BLaER1 treated with 17β-estradiol and CSF1 and Interleukin-3, amounts not matched to agents 10 nM and 100 nM (cell line): ENCODE results near the gene GCGR.

Experiments
- H3K27ac ChIP-seq, 11 experiments: shearing (Covaris generic); formaldehyde crosslinking; 2 replicates each; pipeline ENCODE4 v1.8.1; 2022
- H3K27me3 ChIP-seq, 11 experiments: shearing (Covaris generic); formaldehyde crosslinking; 2 replicates each; pipeline ENCODE4 v1.8.1; 2022
- H3K36me3 ChIP-seq, 11 experiments: shearing (Covaris generic); formaldehyde crosslinking; 2 replicates each; pipeline ENCODE4 v1.8.1; 2022
- H3K4me1 ChIP-seq, 10 experiments: shearing (Covaris generic); formaldehyde crosslinking; 2 replicates each; pipeline ENCODE4 v1.8.1; 2022
- H3K4me2 ChIP-seq, 11 experiments: shearing (Covaris generic); formaldehyde crosslinking; 2 replicates each; pipeline ENCODE4 v1.8.1; 2022
- H3K4me3 ChIP-seq, 10 experiments: shearing (Covaris generic); formaldehyde crosslinking; 2 replicates each; pipeline ENCODE4 v1.8.1; 2022
- H3K9ac ChIP-seq, 11 experiments: shearing (Covaris generic); formaldehyde crosslinking; 2 replicates each; pipeline ENCODE4 v1.8.1; 2022
- H3K9me3 ChIP-seq, 11 experiments: shearing (Covaris generic); formaldehyde crosslinking; replicated peaks in 1 of 11; 2 replicates each; pipeline ENCODE4 v1.8.1; 2022
- H4K20me1 ChIP-seq, 11 experiments: shearing (Covaris generic); formaldehyde crosslinking; 2 replicates each; pipeline ENCODE4 v1.8.1; 2022
- Cebpa-rat ChIP-seq, 11 experiments: shearing (Covaris generic); IDR thresholded peaks; 2 replicates each; pipeline ENCODE4 v1.8.1; 2022

The GCGR gene

GRCh38 chr17:81804559-81805399, 829 bp downstream of the GCGR start:
- Histone ChIP-seq H3K4me2 (no peak overlapping the region), H3K36me3 (no peaks in the 10 kb centered on the region)

GRCh38 chr17:81805707-81806460, 1.9 kb downstream of the GCGR start:
- no peak overlapping the region for H3K9ac ChIP-seq
- no peak for TF ChIP-seq Cebpa-rat (IDR thresholded peaks at IDR 0.05)
- peak overlapping the region in 2 of 11 experiments; percentile 77 to 82; a peak in 2 of 22 replicates for H3K4me2 ChIP-seq
- H3K4me3 ChIP-seq, result no peak overlapping the region
- peaks cover 0 to 8% (median 5%) of the 10 kb centered on the region in 11 experiments; a peak in 8 of 22 replicates for H3K9me3 ChIP-seq
- no peak overlapping the region for H3K27ac ChIP-seq
- H3K4me1 ChIP-seq, result peaks cover 9 to 50% (median 39%) of the 10 kb centered on the region in 10 experiments; a peak in 18 of 20 replicates
- peaks cover 65 to 90% (median 74%) of the 10 kb centered on the region in 11 experiments for H3K27me3 ChIP-seq
- H3K36me3 ChIP-seq, result no peaks in the 10 kb centered on the region
- peaks cover 0 to 35% (median 0%) of the 10 kb centered on the region in 11 experiments; a peak in 10 of 22 replicates for H4K20me1 ChIP-seq

More at GRCh38 chr17:81804559-81805399, 829 bp downstream of the GCGR start:
- TF ChIP-seq Cebpa-rat (IDR thresholded peaks at IDR 0.05), result no peak
- no peak overlapping the region for H3K27ac ChIP-seq
- H3K4me1 ChIP-seq, result peaks cover 9 to 42% (median 38%) of the 10 kb centered on the region in 10 experiments; a peak in 18 of 20 replicates
- no peak overlapping the region for H3K4me3 ChIP-seq
- H3K9ac ChIP-seq, result no peak overlapping the region
- peaks cover 4 to 18% (median 10%) of the 10 kb centered on the region in 11 experiments; a peak in 21 of 22 replicates for H3K9me3 ChIP-seq
- peaks cover 76 to 95% (median 85%) of the 10 kb centered on the region in 11 experiments for H3K27me3 ChIP-seq
- H4K20me1 ChIP-seq, result peaks cover 0 to 35% (median 0%) of the 10 kb centered on the region in 11 experiments; a peak in 10 of 22 replicates

- peaks cover 0 to 40% (median 0%) of the 10 kb centered on the region in 11 experiments; a peak in 10 of 22 replicates for H4K20me1 ChIP-seq
- H3K4me2 ChIP-seq, result peak overlapping the region in 9 of 11 experiments; percentile 6 to 84 (median 65); a peak in 13 of 22 replicates
- H3K27ac ChIP-seq, result no peak overlapping the region
- no peaks in the 10 kb centered on the region for H3K36me3 ChIP-seq
- H3K4me1 ChIP-seq, result peaks cover 9 to 58% (median 46%) of the 10 kb centered on the region in 10 experiments; a peak in 18 of 20 replicates
- peaks cover 0 to under 1% (median 0%) of the 10 kb centered on the region in 11 experiments; a peak in 1 of 22 replicates for H3K9me3 ChIP-seq
- peaks cover 58 to 83% (median 67%) of the 10 kb centered on the region in 11 experiments for H3K27me3 ChIP-seq
- H3K9ac ChIP-seq, result 0 out of 22 replicates have a peak overlapping the region, but pooled peaks of 1 of the 11 experiments have one; percentile 12
- TF ChIP-seq Cebpa-rat (IDR thresholded peaks at IDR 0.05), result no peak
- H3K4me3 ChIP-seq, result no peak overlapping the region
Measured at GRCh38 chr17:81806461-81807209, 2.7 kb downstream of the GCGR start.

- H3K27me3 ChIP-seq, result peaks cover 51 to 76% (median 61%) of the 10 kb centered on the region in 11 experiments
- no peaks in the 10 kb centered on the region for H3K9me3 ChIP-seq
- no peak overlapping the region for H3K4me3 ChIP-seq
- peak overlapping the region in 1 of 11 experiments; percentile 12; a peak in 2 of 22 replicates for H3K9ac ChIP-seq
- no peaks in the 10 kb centered on the region for H3K36me3 ChIP-seq
- H3K4me2 ChIP-seq, result peak overlapping the region in 9 of 11 experiments; percentile 6 to 84 (median 65); a peak in 16 of 22 replicates
- no peak for TF ChIP-seq Cebpa-rat (IDR thresholded peaks at IDR 0.05)
- H3K4me1 ChIP-seq, result peaks cover 13 to 64% (median 52%) of the 10 kb centered on the region in 10 experiments; a peak in 19 of 20 replicates
- no peak overlapping the region for H3K27ac ChIP-seq
- H4K20me1 ChIP-seq, result peaks cover 0 to 42% (median 0%) of the 10 kb centered on the region in 11 experiments; a peak in 10 of 22 replicates
Measured at GRCh38 chr17:81807210-81807719, 3.3 kb downstream of the GCGR start.

- no peaks in the 10 kb centered on the region for H3K36me3 ChIP-seq
- TF ChIP-seq Cebpa-rat (IDR thresholded peaks at IDR 0.05), result no peak
- no peaks in the 10 kb centered on the region for H3K9me3 ChIP-seq
- H3K9ac ChIP-seq, result peak overlapping the region in 2 of 11 experiments; percentile 2 to 12; a peak in 2 of 22 replicates
- peaks cover 0 to 38% (median 0%) of the 10 kb centered on the region in 11 experiments; a peak in 9 of 22 replicates for H4K20me1 ChIP-seq
- H3K4me2 ChIP-seq, result peak overlapping the region in 9 of 11 experiments; percentile 6 to 84 (median 65); a peak in 18 of 22 replicates
- H3K27me3 ChIP-seq, result peaks cover 46 to 71% (median 55%) of the 10 kb centered on the region in 11 experiments
- H3K4me3 ChIP-seq, result no peak overlapping the region
- H3K27ac ChIP-seq, result no peak overlapping the region
- peaks cover 17 to 68% (median 55%) of the 10 kb centered on the region in 10 experiments; a peak in 19 of 20 replicates for H3K4me1 ChIP-seq
Measured at GRCh38 chr17:81807839-81808238, 3.9 kb downstream of the GCGR start.

- Histone ChIP-seq H3K9ac (0 out of 22 replicates have a peak overlapping the region, but pooled peaks of 2 of the 11 experiments have one; percentile 29 to 33), H3K4me2 (peak overlapping the region in 9 of 11 experiments; percentile 24 to 84 (median 65); a peak in 15 of 22 replicates), H3K4me3 (no peak overlapping the region), H3K27ac (no peak overlapping the region), H3K27me3 (peaks cover 34 to 59% (median 44%) of the 10 kb centered on the region in 11 experiments), H4K20me1 (peaks cover 0 to 30% (median 0%) of the 10 kb centered on the region in 11 experiments; a peak in 9 of 22 replicates), H3K9me3 (no peaks in the 10 kb centered on the region), H3K4me1 (peaks cover 11 to 73% (median 59%) of the 10 kb centered on the region in 10 experiments; a peak in 19 of 20 replicates), H3K36me3 (no peaks in the 10 kb centered on the region)
- no peak for TF ChIP-seq Cebpa-rat (IDR thresholded peaks at IDR 0.05)
Measured at GRCh38 chr17:81808778-81809555, 5.0 kb downstream of the GCGR start.

GRCh38 chr17:81809556-81809998, 5.6 kb downstream of the GCGR start:
- Histone ChIP-seq H3K27me3 (peaks cover 28 to 53% (median 37%) of the 10 kb centered on the region in 11 experiments), H3K4me2 (peak overlapping the region in 5 of 11 experiments; percentile 21 to 84 (median 81); a peak in 6 of 22 replicates), H4K20me1 (peaks cover 0 to 30% (median 0%) of the 10 kb centered on the region in 11 experiments; a peak in 9 of 22 replicates), H3K9ac (0 out of 22 replicates have a peak overlapping the region, but pooled peaks of 1 of the 11 experiments have one; percentile 29), H3K4me3 (no peak overlapping the region), H3K9me3 (no peaks in the 10 kb centered on the region), H3K27ac (no peak overlapping the region), H3K4me1 (peaks cover 11 to 79% (median 65%) of the 10 kb centered on the region in 10 experiments; a peak in 19 of 20 replicates), H3K36me3 (no peaks in the 10 kb centered on the region)
- no peak for TF ChIP-seq Cebpa-rat (IDR thresholded peaks at IDR 0.05)
